Endothelial cell of umbilical vein (primary cell): Measurements from ENCODE around the gene DHX40. TPM values are rescaled to one million over a fixed set of nuclear protein-coding genes. Genes with fewer than 3 reads are reported as not detected.
"Not testable (repeated sequence)": the region's sequence is repeated elsewhere in the genome, so short reads cannot be mapped to it uniquely, and the experiment has no call there.

Source experiments
- BruUV-seq: library from RNA; stranded (reverse); fragments of 400-500 nt; replicated peaks from 2 replicates; lab custom pipeline; 2021; lab: Mats Ljungman, UMichigan
- CTCF ChIA-PET: fragments of 300-600, 350-600 bp; sonication (Branson Sonifier 250); formaldehyde crosslinking; loops from one replicate; lab custom pipeline; 2021; ENCODE audit warnings: antibody characterized with exemption, inconsistent platforms; lab: Charles Lee
- POLR2A ChIA-PET: fragments of 300-600, 350-600 bp; sonication (Branson Sonifier 250); formaldehyde crosslinking; loops from one replicate; lab custom pipeline; 2021; ENCODE audit warnings: antibody characterized with exemption, inconsistent platforms; lab: Charles Lee
- DNase-seq: peaks from one replicate; pipeline ENCODE4 v3.0.0-alpha.2; 2011; ENCODE audit warnings: low read depth, low spot score
- FAIRE-seq: peaks from 2 replicates; lab custom pipeline; 2011; peaks lifted over from hg19 to GRCh38; lab: Jason Lieb, UNC
- H2AFZ ChIP-seq: 2 replicates; pipeline ENCODE4 v1.6.0; 2012; ENCODE audit warnings: low read depth, low read length, control low read depth, inconsistent platforms
- H3K27ac ChIP-seq: 2 replicates; pipeline ENCODE4 v1.5.1; 2011; ENCODE audit warnings: low read depth, mild to moderate bottlenecking, control low read depth, low read length, moderate library complexity; ENCODE audit not compliant: insufficient read depth
- H3K27me3 ChIP-seq, 2 experiments: 2 replicates each; pipeline versions ENCODE4 v1.6.0 to v1.6.1; 2011; ENCODE audit warnings: low read length in 2 of 2, mixed read lengths in 1 of 2; ENCODE audit not compliant: control insufficient read depth in 2 of 2, insufficient read depth in 2 of 2
- H3K36me3 ChIP-seq, 2 experiments: 2 replicates in 1 of 2; 3 replicates in 1 of 2; pipeline ENCODE4 v1.5.1; 2011; ENCODE audit warnings: low read length in 2 of 2, mild to moderate bottlenecking in 1 of 2, moderate library complexity in 1 of 2; ENCODE audit not compliant: control insufficient read depth in 2 of 2, insufficient read depth in 2 of 2; ENCODE audit errors: extremely low read depth in 1 of 2
- H3K4me1 ChIP-seq: 3 replicates; pipeline ENCODE4 v1.5.1; 2011; ENCODE audit warnings: mild to moderate bottlenecking, low read length; ENCODE audit not compliant: control insufficient read depth, insufficient read depth; ENCODE audit errors: extremely low read depth
- H3K4me2 ChIP-seq: 2 replicates; pipeline ENCODE4 v1.6.1; 2011; ENCODE audit warnings: low read length, control low read depth, mixed read lengths; ENCODE audit not compliant: insufficient read depth
- H3K4me3 ChIP-seq, 3 experiments: fragments of 200-600 bp in 1 of 3; sonication (generic), shearing (Covaris generic) in 1 of 3; replicated peaks in 1 of 3; 2 replicates each; pipeline ENCODE4 v1.5.1; 2011 to 2016; ENCODE audit warnings: control low read depth in 3 of 3, low read length in 3 of 3, mild to moderate bottlenecking in 2 of 3, inconsistent platforms in 1 of 3, low read depth in 1 of 3, moderate library complexity in 1 of 3; ENCODE audit not compliant: insufficient read depth in 1 of 3
- H3K79me2 ChIP-seq: 2 replicates; pipeline ENCODE4 v1.6.0; 2012; ENCODE audit warnings: low read length, inconsistent platforms; ENCODE audit not compliant: control insufficient read depth, insufficient read depth
- H3K9ac ChIP-seq: replicated peaks from 2 replicates; pipeline ENCODE3; 2011; ENCODE audit warnings: low read length, control low read depth; ENCODE audit not compliant: insufficient read depth; ENCODE audit errors: extremely low read depth
- H3K9me1 ChIP-seq: replicated peaks from 3 replicates; pipeline ENCODE4 v1.6.0; 2011; ENCODE audit warnings: mild to moderate bottlenecking, low read length; ENCODE audit not compliant: control insufficient read depth, insufficient read depth; ENCODE audit errors: extremely low read depth
- H3K9me3 ChIP-seq: replicated peaks from 2 replicates; pipeline ENCODE4 v1.5.1; 2012; ENCODE audit warnings: low read length, inconsistent platforms; ENCODE audit not compliant: control insufficient read depth, insufficient read depth
- H4K20me1 ChIP-seq: replicated peaks from 2 replicates; pipeline ENCODE3; 2011; ENCODE audit warnings: mild to moderate bottlenecking, low read length; ENCODE audit not compliant: control insufficient read depth, insufficient read depth; ENCODE audit errors: extremely low read depth
- EZH2 ChIP-seq: IDR thresholded peaks from 2 replicates; pipeline ENCODE4 v1.6.1; 2012; ENCODE audit warnings: borderline replicate concordance, low read depth, mild to moderate bottlenecking, moderate library complexity, low read length, inconsistent platforms; ENCODE audit not compliant: severe bottlenecking
- FOS ChIP-seq: IDR thresholded peaks from 2 replicates; pipeline ENCODE4 v1.6.1; 2011; ENCODE audit warnings: mild to moderate bottlenecking, low read length, moderate library complexity, borderline replicate concordance; ENCODE audit not compliant: insufficient read depth
- GATA2 ChIP-seq: IDR thresholded peaks from 2 replicates; pipeline ENCODE4 v1.7.0; 2011; ENCODE audit warnings: low read depth, mild to moderate bottlenecking, moderate library complexity, mixed read lengths, low read length; ENCODE audit not compliant: insufficient read length, insufficient read depth
- JUN ChIP-seq: IDR thresholded peaks from 2 replicates; pipeline ENCODE4 v1.6.1; 2011; ENCODE audit warnings: borderline replicate concordance, low read depth; ENCODE audit not compliant: insufficient read length, insufficient read depth
- MYC ChIP-seq: IDR thresholded peaks from one replicate; pipeline ENCODE4 v1.6.1; 2011; ENCODE audit warnings: mild to moderate bottlenecking, low read depth, low read length
- POLR2A ChIP-seq: IDR thresholded peaks from 2 replicates; pipeline ENCODE4 v1.6.1; 2012; ENCODE audit warnings: low read depth, mild to moderate bottlenecking, control low read depth, low read length
- POLR2AphosphoS5 ChIP-seq: IDR thresholded peaks from 2 replicates; pipeline ENCODE4 v1.6.1; 2012; ENCODE audit warnings: low read depth, mild to moderate bottlenecking, control low read depth, low read length, moderate library complexity; ENCODE audit not compliant: insufficient read depth
- dilution Hi-C: fragments of 300-500 bp; cut with MboI; formaldehyde crosslinking; loops from one replicate; pipeline ENCODE4 v1.15.0; 2019; ENCODE audit warnings: low sequenced_read_pairs; ENCODE audit not compliant: extremely low pct_ligation_motif_present
- intact Hi-C: fragments of 100-400 bp; cut with micrococcal nuclease; formaldehyde crosslinking; loops from one replicate; pipeline ENCODE4 v1.10.0; 2022
- polyA plus RNA-seq, 4 experiments: library from polyadenylated mRNA; depleted of rRNA in 3 of 4; stranded (reverse) in 3 of 4; unstranded in 1 of 4; fragments of >200 nt; gene quantifications; 2 replicates each; pipeline versions ENCODE4 v1.2.1 to v1.2.3, GENCODE V29; 2011 to 2012; ENCODE audit warnings: missing spikeins in 1 of 4
- total RNA-seq: library from RNA; stranded (reverse); gene quantifications from 2 replicates; pipeline ENCODE4 v1.2.3, GENCODE V29; 2021
- TF ChIP-seq, protein P1 (sequence below): IDR thresholded peaks from 2 replicates; pipeline ENCODE4 v1.6.1; 2011; ENCODE audit not compliant: insufficient read depth, insufficient read length
- TF ChIP-seq, protein P2 (sequence below), 2 donors: IDR thresholded peaks; 1 replicate in 1 of 2; 2 replicates in 1 of 2; pipeline ENCODE4 v1.5.1; 2011; ENCODE audit warnings: low read length in 2 of 2, mild to moderate bottlenecking in 2 of 2, moderate library complexity in 2 of 2, control low read depth in 1 of 2, inconsistent platforms in 1 of 2, low read depth in 1 of 2; ENCODE audit not compliant: insufficient read depth in 1 of 2; ENCODE audit errors: extremely low read depth in 1 of 2

The DHX40 gene
- total and polyA plus RNA-seq, 2 donors (not counting 3 experiments of a cell fraction or from before 2014, with no cell fraction given) = 14.0 to 29.7 TPM

DNA sequence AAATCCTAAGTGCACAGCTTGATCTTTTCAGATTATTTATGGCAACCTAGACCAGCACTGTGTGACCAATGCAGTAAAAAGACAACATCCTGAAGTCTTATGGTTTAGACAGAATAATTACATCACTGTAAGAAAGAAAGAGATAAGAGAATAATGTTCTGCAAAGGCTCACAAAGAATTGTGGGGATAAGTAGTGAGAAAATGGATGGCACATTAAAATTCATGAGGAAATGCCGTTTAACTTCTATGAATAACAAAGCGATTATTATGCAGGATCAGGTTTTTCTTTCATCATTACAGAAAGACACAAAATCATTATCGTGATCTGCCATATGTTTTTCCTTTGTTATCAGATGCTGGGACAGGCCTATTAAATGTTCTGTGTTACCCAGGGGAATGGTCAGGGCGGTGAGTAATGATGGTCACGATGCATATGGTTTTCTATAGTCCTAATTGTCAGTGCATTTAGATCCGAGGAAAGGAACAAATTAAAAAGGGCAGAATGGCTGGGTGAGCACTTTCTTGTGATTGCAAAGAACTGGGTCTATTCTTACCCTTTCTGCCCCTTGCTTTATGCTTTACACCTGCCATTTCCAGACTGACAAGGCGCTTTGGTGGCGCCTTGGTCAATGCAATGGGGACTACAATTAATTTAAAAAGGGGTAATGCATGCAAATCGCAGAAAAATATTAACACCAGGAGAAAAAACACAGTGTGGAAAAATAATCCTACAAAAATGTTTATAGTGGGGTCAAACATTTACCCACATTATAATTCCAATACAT is 18.1 kb upstream of the DHX40 start:
- H3K4me2 ChIP-seq = no peak overlapping the region
- intact Hi-C loops = no loop called here
- TF ChIP-seq JUN = no peak
- TF ChIP-seq, protein P1, sequence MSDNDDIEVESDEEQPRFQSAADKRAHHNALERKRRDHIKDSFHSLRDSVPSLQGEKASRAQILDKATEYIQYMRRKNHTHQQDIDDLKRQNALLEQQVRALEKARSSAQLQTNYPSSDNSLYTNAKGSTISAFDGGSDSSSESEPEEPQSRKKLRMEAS = no peak
- TF ChIP-seq, protein P2, sequence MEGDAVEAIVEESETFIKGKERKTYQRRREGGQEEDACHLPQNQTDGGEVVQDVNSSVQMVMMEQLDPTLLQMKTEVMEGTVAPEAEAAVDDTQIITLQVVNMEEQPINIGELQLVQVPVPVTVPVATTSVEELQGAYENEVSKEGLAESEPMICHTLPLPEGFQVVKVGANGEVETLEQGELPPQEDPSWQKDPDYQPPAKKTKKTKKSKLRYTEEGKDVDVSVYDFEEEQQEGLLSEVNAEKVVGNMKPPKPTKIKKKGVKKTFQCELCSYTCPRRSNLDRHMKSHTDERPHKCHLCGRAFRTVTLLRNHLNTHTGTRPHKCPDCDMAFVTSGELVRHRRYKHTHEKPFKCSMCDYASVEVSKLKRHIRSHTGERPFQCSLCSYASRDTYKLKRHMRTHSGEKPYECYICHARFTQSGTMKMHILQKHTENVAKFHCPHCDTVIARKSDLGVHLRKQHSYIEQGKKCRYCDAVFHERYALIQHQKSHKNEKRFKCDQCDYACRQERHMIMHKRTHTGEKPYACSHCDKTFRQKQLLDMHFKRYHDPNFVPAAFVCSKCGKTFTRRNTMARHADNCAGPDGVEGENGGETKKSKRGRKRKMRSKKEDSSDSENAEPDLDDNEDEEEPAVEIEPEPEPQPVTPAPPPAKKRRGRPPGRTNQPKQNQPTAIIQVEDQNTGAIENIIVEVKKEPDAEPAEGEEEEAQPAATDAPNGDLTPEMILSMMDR (IDR thresholded peaks at IDR 0.05; ENCODE audit: extremely low read depth in 1 of 2, insufficient read depth in 1 of 2, low read depth in 1 of 2, low read length in 2 of 2) = no peak
- TF ChIP-seq FOS = no peak
- no peak for TF ChIP-seq MYC
- TF ChIP-seq POLR2AphosphoS5 = no peak
- no peak for TF ChIP-seq EZH2
- TF ChIP-seq GATA2 = no peak
- TF ChIP-seq POLR2A = no peak
- no peaks in the 10 kb centered on the region for H3K9me1 ChIP-seq
- no peaks in the 10 kb centered on the region for H3K36me3 ChIP-seq
- dilution Hi-C loops = no loop called here
- peak overlapping the region; percentile 31 for H2AFZ ChIP-seq
- no TSS peak for BruUV-seq
- ChIA-PET CTCF (interaction anchor here (0.8 to 1.5 kb wide), 4 partner anchors 12 to 237 kb away, joined by 3 to 5 read pairs (median 3); no protein-coding TSS in a partner anchor), POLR2A (no interaction called here)
- no peak overlapping the region for H3K4me3 ChIP-seq
- peak; percentile 24 for DNase-seq
- no peaks in the 10 kb centered on the region for H3K9me3 ChIP-seq
- H3K9ac ChIP-seq = no peak overlapping the region
- peaks cover 3 to 6% of the 10 kb centered on the region in 2 experiments for H3K27me3 ChIP-seq
- H3K4me1 ChIP-seq = no peaks in the 10 kb centered on the region
- FAIRE-seq = peak; percentile 12
- H4K20me1 ChIP-seq = no peaks in the 10 kb centered on the region
- H3K27ac ChIP-seq = no peak overlapping the region
- H3K79me2 ChIP-seq = no peaks in the 10 kb centered on the region

DNA sequence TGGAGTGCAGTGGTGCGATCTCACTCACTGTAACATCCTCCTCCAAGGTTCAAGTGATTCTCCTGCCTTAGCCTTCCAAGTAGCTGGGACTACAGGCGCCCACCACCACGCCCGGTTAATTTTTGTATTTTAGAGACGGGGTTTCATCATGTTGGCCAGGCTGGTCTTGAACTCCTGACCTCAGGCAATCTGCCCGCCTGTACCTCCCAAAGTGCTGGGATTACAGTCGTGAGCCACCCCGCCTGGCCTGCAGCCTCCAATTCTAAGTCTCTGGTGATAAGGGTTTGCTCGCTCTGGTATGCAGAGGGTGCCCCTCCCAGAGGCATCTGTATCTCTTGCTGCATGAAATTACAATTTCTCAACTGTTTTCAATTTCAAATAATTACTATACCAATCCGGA is 16.4 kb upstream of the DHX40 start:
- DNase-seq, H3K79me2 ChIP-seq, H3K27me3 ChIP-seq, H3K27ac ChIP-seq, H3K36me3 ChIP-seq, dilution Hi-C loops, H3K4me2 ChIP-seq, intact Hi-C loops, BruUV-seq, H3K9ac ChIP-seq, H3K9me3 ChIP-seq, FAIRE-seq, POLR2A ChIA-PET, H3K4me1 ChIP-seq, H3K4me3 ChIP-seq, H4K20me1 ChIP-seq, H2AFZ ChIP-seq, H3K9me1 ChIP-seq: not testable (repeated sequence)
- CTCF ChIA-PET = interaction anchor here (0.9 to 1.4 kb wide), 3 partner anchors 8 to 10 kb away, joined by 3 to 7 read pairs (median 5); no protein-coding TSS in a partner anchor
